Activated CD4-positive, alpha-beta memory T cell treated with anti-CD3 and anti-CD28 coated beads, Interleukin-2, amount 10 ng/mL, durations not matched to agents 7 days and 5 days (primary cell): ENCODE measurements around the gene CFAP46. TPM values are rescaled to one million over a fixed set of nuclear protein-coding genes. Genes with fewer than 3 reads are reported as not detected.

ENCODE experiments used
- CTCF ChIA-PET: fragments of 350-600 bp; sonication (Branson Sonifier 250); formaldehyde crosslinking; loops from one replicate; lab custom pipeline; 2021; ENCODE audit warnings: antibody characterized with exemption, inconsistent platforms; lab: Charles Lee
- POLR2A ChIA-PET: fragments of 350-600 bp; sonication (Branson Sonifier 250); formaldehyde crosslinking; loops from one replicate; lab custom pipeline; 2021; ENCODE audit warnings: antibody characterized with exemption; lab: Charles Lee
- DNase-seq: peaks from one replicate; pipeline ENCODE4 v3.0.0-alpha.2; 2020
- H3K27ac Mint-ChIP-seq: one replicate; pipeline ENCODE4 v1.8.0; 2021; ENCODE audit warnings: mild to moderate bottlenecking, mixed read lengths
- H3K27me3 Mint-ChIP-seq: one replicate; pipeline ENCODE4 v1.8.0; 2021; ENCODE audit warnings: mixed read lengths
- H3K36me3 Mint-ChIP-seq: one replicate; pipeline ENCODE4 v1.8.0; 2021; ENCODE audit warnings: low read depth, mixed read lengths
- H3K4me1 Mint-ChIP-seq: one replicate; pipeline ENCODE4 v1.8.0; 2021; ENCODE audit warnings: mixed read lengths
- H3K4me3 Mint-ChIP-seq: one replicate; pipeline ENCODE4 v1.8.0; 2021; ENCODE audit warnings: mild to moderate bottlenecking, mixed read lengths
- H3K9me3 Mint-ChIP-seq: one replicate; pipeline ENCODE4 v1.8.0; 2021; ENCODE audit warnings: mixed read lengths
- total RNA-seq, 2 experiments: library from RNA; stranded (reverse); gene quantifications; one replicate each; pipeline ENCODE4 v1.2.3, GENCODE V29; 2021

CFAP46 gene
- total RNA-seq, 2 experiments from 2014 or later, result not detected

- DNase-seq, result no peak
- CTCF ChIA-PET, result no interaction called here
- H3K4me3 Mint-ChIP-seq, result no peak overlapping the region
Observed at GRCh38 chr10:132808383-132809231, 133.8 kb downstream of the CFAP46 start.

GRCh38 chr10:132807621-132808049, 134.7 kb downstream of the CFAP46 start:
- Mint-ChIP-seq H3K4me1 (no peaks in the 10 kb centered on the region), H3K9me3 (no peaks in the 10 kb centered on the region), H3K27me3 (no peaks in the 10 kb centered on the region), H3K27ac (no peak overlapping the region), H3K4me3 (no peak overlapping the region), H3K36me3 (no peaks in the 10 kb centered on the region)
- ChIA-PET POLR2A (no interaction called here), CTCF (no interaction called here)
- no peak for DNase-seq

More at GRCh38 chr10:132808383-132809231, 133.8 kb downstream of the CFAP46 start:
- no peaks in the 10 kb centered on the region for H3K36me3 Mint-ChIP-seq
- no peaks in the 10 kb centered on the region for H3K4me1 Mint-ChIP-seq
- no peak overlapping the region for H3K27ac Mint-ChIP-seq
- POLR2A ChIA-PET, result no interaction called here
- no peaks in the 10 kb centered on the region for H3K27me3 Mint-ChIP-seq
- no peaks in the 10 kb centered on the region for H3K9me3 Mint-ChIP-seq

DNA sequence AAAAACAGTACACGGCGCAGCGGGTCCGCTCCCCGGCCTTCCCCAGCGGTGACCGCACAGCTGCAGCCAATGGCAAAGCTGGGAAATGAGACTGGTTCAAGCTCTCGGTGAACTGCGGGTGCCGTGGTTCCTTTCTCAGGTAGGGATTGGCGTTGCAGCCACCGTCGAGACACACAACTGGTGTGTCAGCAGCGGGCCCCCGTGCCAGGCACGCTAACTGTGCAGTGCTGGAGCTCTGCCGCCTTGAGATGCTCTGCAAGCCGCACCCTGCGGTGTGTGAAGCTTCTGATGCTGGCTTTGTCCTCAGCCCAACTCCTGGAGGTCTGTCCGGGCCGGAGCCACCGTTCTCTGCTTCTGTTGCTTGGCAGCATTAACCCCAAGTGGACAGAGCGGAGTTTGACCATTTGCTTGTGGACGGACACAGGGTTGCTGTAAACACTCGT, 135.8 kb downstream of the CFAP46 start:
- ChIA-PET CTCF (no interaction called here), POLR2A (no interaction called here)
- no peak overlapping the region for H3K4me3 Mint-ChIP-seq
- no peak for DNase-seq
- no peaks in the 10 kb centered on the region for H3K36me3 Mint-ChIP-seq
- no peaks in the 10 kb centered on the region for H3K9me3 Mint-ChIP-seq
- H3K4me1 Mint-ChIP-seq, result no peaks in the 10 kb centered on the region
- no peaks in the 10 kb centered on the region for H3K27me3 Mint-ChIP-seq
- no peak overlapping the region for H3K27ac Mint-ChIP-seq

DNA sequence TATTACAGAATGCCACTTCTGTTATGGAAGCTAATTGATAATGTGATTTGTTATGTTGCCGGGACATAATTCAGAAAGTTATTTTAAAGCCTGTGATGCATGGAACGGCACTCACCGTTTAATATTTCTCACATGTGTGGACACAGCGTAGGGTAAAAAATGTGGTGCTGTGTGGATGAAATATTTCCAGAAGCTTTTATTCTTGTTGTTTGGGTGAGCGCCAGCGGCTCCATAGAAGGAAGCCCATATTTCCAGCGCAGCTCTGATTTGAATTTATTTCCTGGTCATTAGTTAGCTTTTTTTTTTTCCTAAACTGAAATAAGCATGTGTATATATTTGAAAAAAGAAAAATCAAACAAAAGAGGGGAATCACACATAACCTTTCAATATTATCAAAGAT, 136.3 kb downstream of the CFAP46 start:
- Mint-ChIP-seq H3K27me3 (no peaks in the 10 kb centered on the region), H3K4me3 (no peak overlapping the region), H3K9me3 (no peaks in the 10 kb centered on the region), H3K36me3 (no peaks in the 10 kb centered on the region), H3K27ac (no peak overlapping the region), H3K4me1 (no peaks in the 10 kb centered on the region)
- POLR2A ChIA-PET, result no interaction called here
- DNase-seq, result no peak
- CTCF ChIA-PET, result no interaction called here

DNA sequence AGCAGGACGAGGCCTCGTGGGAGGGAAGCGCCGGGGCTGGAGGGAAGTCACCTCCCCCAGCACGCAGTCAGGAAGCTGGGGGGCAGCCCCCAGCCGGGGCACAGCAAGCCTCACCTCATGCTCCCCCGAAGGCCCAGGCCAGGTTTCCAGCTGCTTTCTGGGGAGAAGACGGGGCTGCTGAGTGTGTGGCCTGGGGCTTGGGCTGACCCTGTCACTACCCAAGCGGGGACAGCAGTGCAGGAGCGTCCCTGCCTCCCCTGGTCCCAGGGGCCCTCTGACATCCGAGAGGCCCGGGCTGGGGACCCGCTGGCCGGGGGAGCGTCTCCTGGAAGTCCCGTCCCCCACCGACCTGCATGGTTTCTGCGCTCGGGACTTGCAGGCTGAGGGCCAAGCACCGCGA, 136.8 kb downstream of the CFAP46 start:
- ChIA-PET CTCF (no interaction called here), POLR2A (no interaction called here)
- no peaks in the 10 kb centered on the region for H3K9me3 Mint-ChIP-seq
- H3K4me1 Mint-ChIP-seq, result no peaks in the 10 kb centered on the region
- no peak overlapping the region for H3K4me3 Mint-ChIP-seq
- H3K27me3 Mint-ChIP-seq, result no peaks in the 10 kb centered on the region
- H3K36me3 Mint-ChIP-seq, result no peaks in the 10 kb centered on the region
- no peak overlapping the region for H3K27ac Mint-ChIP-seq
- no peak for DNase-seq

GRCh38 chr10:132804785-132805426, 137.5 kb downstream of the CFAP46 start:
- Mint-ChIP-seq H3K9me3 (no peaks in the 10 kb centered on the region), H3K4me3 (no peak overlapping the region), H3K27ac (no peak overlapping the region), H3K27me3 (no peaks in the 10 kb centered on the region), H3K4me1 (no peaks in the 10 kb centered on the region), H3K36me3 (no peaks in the 10 kb centered on the region)
- DNase-seq, result no peak
- ChIA-PET POLR2A (no interaction called here), CTCF (no interaction called here)

GRCh38 chr10:132804287-132804686, 138.1 kb downstream of the CFAP46 start:
- Mint-ChIP-seq H3K4me3 (no peak overlapping the region), H3K4me1 (no peaks in the 10 kb centered on the region), H3K27me3 (no peaks in the 10 kb centered on the region), H3K27ac (no peak overlapping the region), H3K36me3 (no peaks in the 10 kb centered on the region), H3K9me3 (no peaks in the 10 kb centered on the region)
- CTCF ChIA-PET, result no interaction called here
- DNase-seq, result no peak
- POLR2A ChIA-PET, result no interaction called here

GRCh38 chr10:132803416-132804210, 138.8 kb downstream of the CFAP46 start:
- Mint-ChIP-seq H3K27ac (no peak overlapping the region), H3K36me3 (no peaks in the 10 kb centered on the region), H3K27me3 (no peaks in the 10 kb centered on the region), H3K9me3 (no peaks in the 10 kb centered on the region), H3K4me1 (no peaks in the 10 kb centered on the region), H3K4me3 (no peak overlapping the region)
- DNase-seq, result no peak
- CTCF ChIA-PET, result no interaction called here
- POLR2A ChIA-PET, result no interaction called here

GRCh38 chr10:132802694-132803320, 139.6 kb downstream of the CFAP46 start:
- no peaks in the 10 kb centered on the region for H3K4me1 Mint-ChIP-seq
- ChIA-PET CTCF (interaction anchor here (0.7 kb wide), 1 partner anchor 343 kb away, joined by 4 read pairs; no protein-coding TSS in a partner anchor), POLR2A (no interaction called here)
- no peak overlapping the region for H3K4me3 Mint-ChIP-seq
- no peak overlapping the region for H3K27ac Mint-ChIP-seq
- H3K27me3 Mint-ChIP-seq, result no peaks in the 10 kb centered on the region
- no peaks in the 10 kb centered on the region for H3K9me3 Mint-ChIP-seq
- no peaks in the 10 kb centered on the region for H3K36me3 Mint-ChIP-seq
- no peak for DNase-seq

DNA sequence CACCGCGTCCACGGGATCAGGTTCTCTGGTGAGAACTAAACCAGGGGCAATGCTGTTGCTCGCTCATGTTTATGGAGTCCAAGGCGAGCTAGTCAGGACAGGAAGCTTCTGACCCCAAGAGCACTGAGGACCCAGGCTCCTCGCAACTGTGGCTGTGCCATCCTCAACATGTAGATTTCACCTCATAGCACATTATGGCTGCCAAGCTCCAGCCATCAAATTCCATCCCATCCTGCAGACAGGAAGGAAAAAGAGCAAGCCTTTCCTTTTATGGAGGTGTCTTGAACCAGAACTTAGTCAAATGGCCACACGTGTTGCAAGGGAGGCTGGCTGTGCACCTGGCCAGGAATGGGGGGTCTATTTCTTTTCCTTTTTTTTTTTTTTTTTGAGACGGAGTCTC, 140.3 kb downstream of the CFAP46 start:
- H3K4me1 Mint-ChIP-seq, result no peaks in the 10 kb centered on the region
- H3K4me3 Mint-ChIP-seq, result no peak overlapping the region
- no peaks in the 10 kb centered on the region for H3K36me3 Mint-ChIP-seq
- H3K27ac Mint-ChIP-seq, result no peak overlapping the region
- ChIA-PET POLR2A (no interaction called here), CTCF (interaction anchor here (0.7 kb wide), 1 partner anchor 342 kb away, joined by 4 read pairs; no protein-coding TSS in a partner anchor)
- no peak for DNase-seq
- H3K27me3 Mint-ChIP-seq, result no peaks in the 10 kb centered on the region
- no peaks in the 10 kb centered on the region for H3K9me3 Mint-ChIP-seq

- no peak overlapping the region for H3K27ac Mint-ChIP-seq
- H3K9me3 Mint-ChIP-seq, result no peaks in the 10 kb centered on the region
- no peak for DNase-seq
- H3K4me1 Mint-ChIP-seq, result no peaks in the 10 kb centered on the region
- POLR2A ChIA-PET, result no interaction called here
- CTCF ChIA-PET, result no interaction called here
- H3K4me3 Mint-ChIP-seq, result no peak overlapping the region
- H3K36me3 Mint-ChIP-seq, result no peaks in the 10 kb centered on the region
- no peaks in the 10 kb centered on the region for H3K27me3 Mint-ChIP-seq
Observed at GRCh38 chr10:132799865-132800264, 142.5 kb downstream of the CFAP46 start.

DNA sequence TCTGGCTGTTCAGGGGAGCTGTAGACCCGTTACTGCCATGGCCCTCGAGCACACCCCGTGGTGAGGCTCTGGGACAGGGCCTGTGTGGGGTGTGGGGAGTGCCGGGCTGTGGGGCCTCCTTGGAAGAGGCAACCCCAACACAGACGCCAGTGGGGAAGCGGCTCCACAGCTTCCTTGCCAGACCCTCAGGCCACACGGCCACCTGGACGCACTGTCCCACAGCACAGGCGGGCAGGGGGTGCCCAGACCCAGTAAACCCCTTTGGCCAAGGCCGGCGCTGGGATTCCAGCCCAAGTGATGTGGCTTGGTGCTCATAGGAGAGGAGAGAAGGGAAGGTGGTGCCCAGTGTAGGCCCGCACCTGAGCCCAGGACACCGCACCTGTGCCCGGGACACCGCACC, 143.5 kb downstream of the CFAP46 start:
- H3K27ac Mint-ChIP-seq, result no peak overlapping the region
- H3K4me1 Mint-ChIP-seq, result no peaks in the 10 kb centered on the region
- DNase-seq, result no peak
- CTCF ChIA-PET, result no interaction called here
- no peak overlapping the region for H3K4me3 Mint-ChIP-seq
- no peaks in the 10 kb centered on the region for H3K27me3 Mint-ChIP-seq
- H3K36me3 Mint-ChIP-seq, result no peaks in the 10 kb centered on the region
- H3K9me3 Mint-ChIP-seq, result no peaks in the 10 kb centered on the region
- POLR2A ChIA-PET, result no interaction called here

GRCh38 chr10:132798403-132798802, 144.0 kb downstream of the CFAP46 start:
- no peaks in the 10 kb centered on the region for H3K9me3 Mint-ChIP-seq
- H3K4me1 Mint-ChIP-seq, result no peaks in the 10 kb centered on the region
- no peak overlapping the region for H3K4me3 Mint-ChIP-seq
- no peaks in the 10 kb centered on the region for H3K36me3 Mint-ChIP-seq
- POLR2A ChIA-PET, result no interaction called here
- CTCF ChIA-PET, result no interaction called here
- no peak overlapping the region for H3K27ac Mint-ChIP-seq
- DNase-seq, result no peak
- no peaks in the 10 kb centered on the region for H3K27me3 Mint-ChIP-seq
